ENCODE results near the gene FAM161A.

The FAM161A gene

GRCh38 chr2:61887717-61888266 is 33.9 kb upstream of the FAM161A start:
- TF ChIP-seq EP300 (IDR thresholded peaks at IDR 0.05; ENCODE audit: borderline replicate concordance) (no peak), TCF12 (IDR thresholded peaks at IDR 0.05; ENCODE audit: low read depth) (no peak), CEBPB (IDR thresholded peaks at IDR 0.05) (no peak), ZBTB7A (IDR thresholded peaks at IDR 0.05; ENCODE audit: low read depth) (no peak), REST (IDR thresholded peaks at IDR 0.05; ENCODE audit: low read depth) (no peak), TEAD4 (IDR thresholded peaks at IDR 0.05) (no peak), YY1 (IDR thresholded peaks at IDR 0.05; ENCODE audit: low read depth) (no peak), FOXM1 (IDR thresholded peaks at IDR 0.05; ENCODE audit: borderline replicate concordance, low read depth) (no peak), RAD21 (IDR thresholded peaks at IDR 0.05; ENCODE audit: low read depth) (no peak), TAF1 (IDR thresholded peaks at IDR 0.05; ENCODE audit: low read depth) (no peak), NFIC (IDR thresholded peaks at IDR 0.05) (no peak), MAX (IDR thresholded peaks at IDR 0.05) (no peak), CREB1 (IDR thresholded peaks at IDR 0.05; ENCODE audit: low read depth) (no peak), EGR1 (IDR thresholded peaks at IDR 0.05) (no peak), USF1 (IDR thresholded peaks at IDR 0.05) (no peak)

GRCh38 chr2:61885896-61886603 is 32.2 kb upstream of the FAM161A start:
- TF ChIP-seq RAD21 (IDR thresholded peaks at IDR 0.05; ENCODE audit: low read depth) (no peak), EGR1 (IDR thresholded peaks at IDR 0.05) (no peak), EP300 (IDR thresholded peaks at IDR 0.05; ENCODE audit: borderline replicate concordance) (no peak), MAX (IDR thresholded peaks at IDR 0.05) (no peak), TCF12 (IDR thresholded peaks at IDR 0.05; ENCODE audit: low read depth) (no peak)

GRCh38 chr2:61882850-61883249 is 29.0 kb upstream of the FAM161A start:
- TF ChIP-seq RAD21 (IDR thresholded peaks at IDR 0.05; ENCODE audit: low read depth) (no peak), USF1 (IDR thresholded peaks at IDR 0.05) (no peak), REST (IDR thresholded peaks at IDR 0.05; ENCODE audit: low read depth) (no peak), FOXM1 (IDR thresholded peaks at IDR 0.05; ENCODE audit: borderline replicate concordance, low read depth) (no peak), TCF12 (IDR thresholded peaks at IDR 0.05; ENCODE audit: low read depth) (no peak), EP300 (IDR thresholded peaks at IDR 0.05; ENCODE audit: borderline replicate concordance) (no peak), ZBTB7A (IDR thresholded peaks at IDR 0.05; ENCODE audit: low read depth) (no peak), NFIC (IDR thresholded peaks at IDR 0.05) (no peak), TAF1 (IDR thresholded peaks at IDR 0.05; ENCODE audit: low read depth) (no peak), EGR1 (IDR thresholded peaks at IDR 0.05) (no peak), MAX (IDR thresholded peaks at IDR 0.05) (no peak), YY1 (IDR thresholded peaks at IDR 0.05; ENCODE audit: low read depth) (no peak), CREB1 (IDR thresholded peaks at IDR 0.05; ENCODE audit: low read depth) (no peak), TEAD4 (IDR thresholded peaks at IDR 0.05) (no peak), CEBPB (IDR thresholded peaks at IDR 0.05) (no peak)

- no peak for TF ChIP-seq TEAD4 (IDR thresholded peaks at IDR 0.05)
- TF ChIP-seq MAX (IDR thresholded peaks at IDR 0.05): no peak
- TF ChIP-seq EGR1 (IDR thresholded peaks at IDR 0.05): no peak
- TF ChIP-seq EP300 (IDR thresholded peaks at IDR 0.05; ENCODE audit: borderline replicate concordance): no peak
- no peak for TF ChIP-seq TAF1 (IDR thresholded peaks at IDR 0.05; ENCODE audit: low read depth)
- TF ChIP-seq USF1 (IDR thresholded peaks at IDR 0.05): no peak
- TF ChIP-seq RAD21 (IDR thresholded peaks at IDR 0.05; ENCODE audit: low read depth): no peak
- TF ChIP-seq REST (IDR thresholded peaks at IDR 0.05; ENCODE audit: low read depth): no peak
- no peak for TF ChIP-seq YY1 (IDR thresholded peaks at IDR 0.05; ENCODE audit: low read depth)
- no peak for TF ChIP-seq FOXM1 (IDR thresholded peaks at IDR 0.05; ENCODE audit: borderline replicate concordance, low read depth)
- no peak for TF ChIP-seq NFIC (IDR thresholded peaks at IDR 0.05)
- TF ChIP-seq TCF12 (IDR thresholded peaks at IDR 0.05; ENCODE audit: low read depth): no peak
- TF ChIP-seq ZBTB7A (IDR thresholded peaks at IDR 0.05; ENCODE audit: low read depth): no peak
- no peak for TF ChIP-seq CEBPB (IDR thresholded peaks at IDR 0.05)
- no peak for TF ChIP-seq CREB1 (IDR thresholded peaks at IDR 0.05; ENCODE audit: low read depth)
Measured at GRCh38 chr2:61878761-61879160, 24.9 kb upstream of the FAM161A start.

All from Ishikawa (cell line).